Mesenchymal stem cell (in vitro differentiated cells and primary cell): Measurements from ENCODE around the gene TTLL9.

Experiments used
- DNase-seq: peaks from one replicate; pipeline ENCODE4 v3.0.0-alpha.2; 2013
- H2AFZ ChIP-seq: one replicate; pipeline ENCODE4 v1.6.1; 2013; ENCODE audit warnings: low read depth, mild to moderate bottlenecking, control low read depth, inconsistent platforms, low read length, moderate library complexity
- H2AK5ac ChIP-seq: 2 replicates; pipeline ENCODE4 v1.6.1; 2013; ENCODE audit warnings: low read length, moderate library complexity, mild to moderate bottlenecking, inconsistent platforms; ENCODE audit not compliant: severe bottlenecking
- H2BK120ac ChIP-seq: one replicate; pipeline ENCODE4 v1.6.1; 2013; ENCODE audit warnings: low read depth, mild to moderate bottlenecking, inconsistent platforms, low read length, moderate library complexity
- H2BK12ac ChIP-seq, 2 experiments: one replicate each; pipeline ENCODE4 v1.6.1; 2013; ENCODE audit warnings: inconsistent platforms in 2 of 2, low read length in 2 of 2, mild to moderate bottlenecking in 2 of 2, moderate library complexity in 2 of 2, control low read depth in 1 of 2
- H2BK15ac ChIP-seq: one replicate; pipeline ENCODE4 v1.6.1; 2013; ENCODE audit warnings: mild to moderate bottlenecking, low read depth, inconsistent platforms; ENCODE audit not compliant: poor library complexity, severe bottlenecking
- H2BK5ac ChIP-seq: 2 replicates; pipeline ENCODE4 v1.6.1; 2013; ENCODE audit warnings: low read depth, mild to moderate bottlenecking, low read length, control low read depth, inconsistent platforms; ENCODE audit not compliant: poor library complexity, severe bottlenecking
- H3K14ac ChIP-seq, 2 experiments: one replicate each; pipeline ENCODE4 v1.6.1; 2013; ENCODE audit warnings: inconsistent platforms in 2 of 2, low read length in 2 of 2, control low read depth in 1 of 2, mild to moderate bottlenecking in 1 of 2, moderate library complexity in 1 of 2
- H3K18ac ChIP-seq, 2 experiments: one replicate each; pipeline ENCODE4 v1.6.1; 2013; ENCODE audit warnings: inconsistent platforms in 2 of 2, low read length in 2 of 2, control low read depth in 1 of 2, low read depth in 1 of 2, mild to moderate bottlenecking in 1 of 2
- H3K23ac ChIP-seq, 2 experiments: one replicate each; pipeline ENCODE4 v1.6.1; 2013; ENCODE audit warnings: inconsistent platforms in 2 of 2, low read length in 2 of 2, mild to moderate bottlenecking in 2 of 2, moderate library complexity in 2 of 2, control low read depth in 1 of 2
- H3K27ac ChIP-seq: 2 replicates; pipeline ENCODE4 v1.5.1; 2013; ENCODE audit warnings: mild to moderate bottlenecking, moderate library complexity, low read length, control low read depth, inconsistent platforms; ENCODE audit not compliant: poor library complexity, severe bottlenecking
- H3K27me3 ChIP-seq, 2 experiments: 2 replicates each; pipeline versions ENCODE4 v1.6.1 to v1.7.0; 2013; ENCODE audit warnings: low read length in 2 of 2, mild to moderate bottlenecking in 2 of 2, moderate library complexity in 2 of 2, control low read depth in 1 of 2, inconsistent platforms in 1 of 2; ENCODE audit not compliant: control insufficient read depth in 1 of 2, insufficient read depth in 1 of 2
- H3K36me3 ChIP-seq, 2 experiments: 2 replicates each; pipeline versions ENCODE4 v1.6.1 to v1.7.0; 2013; ENCODE audit warnings: low read length in 2 of 2, control low read depth in 1 of 2, inconsistent platforms in 1 of 2, low read depth in 1 of 2, mild to moderate bottlenecking in 1 of 2; ENCODE audit not compliant: insufficient read depth in 2 of 2, control insufficient read depth in 1 of 2
- H3K4ac ChIP-seq, 2 experiments: one replicate each; pipeline ENCODE4 v1.6.1; 2013; ENCODE audit warnings: inconsistent platforms in 2 of 2, low read length in 2 of 2, mild to moderate bottlenecking in 2 of 2, moderate library complexity in 2 of 2, control low read depth in 1 of 2, low read depth in 1 of 2
- H3K4me1 ChIP-seq: 2 replicates; pipeline ENCODE4 v1.6.1; 2013; ENCODE audit warnings: low read depth, low read length, control low read depth; ENCODE audit not compliant: control insufficient read depth, insufficient read depth
- H3K4me2 ChIP-seq: 2 replicates; pipeline ENCODE4 v1.6.1; 2013; ENCODE audit warnings: low read length, mild to moderate bottlenecking, inconsistent platforms; ENCODE audit not compliant: poor library complexity, severe bottlenecking
- H3K4me3 ChIP-seq, 2 experiments: 2 replicates each; pipeline versions ENCODE4 v1.5.1 to v1.7.0; 2013; ENCODE audit warnings: low read length in 2 of 2, mild to moderate bottlenecking in 2 of 2, control low read depth in 1 of 2, low read depth in 1 of 2; ENCODE audit not compliant: insufficient read depth in 1 of 2
- H3K79me1 ChIP-seq: replicated peaks from 2 replicates; pipeline ENCODE4 v1.6.1; 2013; ENCODE audit warnings: mild to moderate bottlenecking, control low read depth, low read length, inconsistent platforms; ENCODE audit not compliant: poor library complexity, severe bottlenecking
- H3K9ac ChIP-seq: 2 replicates; pipeline ENCODE4 v1.7.0; 2013; ENCODE audit warnings: mild to moderate bottlenecking, low read length, moderate library complexity
- H3K9me3 ChIP-seq: 2 replicates; pipeline ENCODE4 v1.7.0; 2013; ENCODE audit warnings: mild to moderate bottlenecking, low read length; ENCODE audit not compliant: control insufficient read depth
- H4K8ac ChIP-seq: one replicate; pipeline ENCODE4 v1.6.1; 2013; ENCODE audit warnings: inconsistent platforms, mild to moderate bottlenecking, low read length, moderate library complexity
- H4K91ac ChIP-seq: one replicate; pipeline ENCODE4 v1.6.1; 2013; ENCODE audit warnings: mild to moderate bottlenecking, low read length, inconsistent platforms
- WGBS: methylation state at CpG from one replicate; pipeline ENCODE4 v1.1.7; 2013; ENCODE audit warnings: mixed read lengths; 5-methylcytosine and 5-hydroxymethylcytosine counted together

Gene TTLL9

GRCh38 chr20:31906001-31906400, 35.6 kb downstream of the TTLL9 start:
- no peak overlapping the region for H3K27ac ChIP-seq
- H3K18ac ChIP-seq, result no peak overlapping the region
- H3K27me3 ChIP-seq, result peaks cover 17 to 28% of the 10 kb centered on the region in 2 experiments
- H3K9me3 ChIP-seq, result no peaks in the 10 kb centered on the region
- no peak overlapping the region for H2BK5ac ChIP-seq
- WGBS, result 88% methylated on average over 5 of the region's 5 CpGs
- H3K4me3 ChIP-seq, result no peak overlapping the region
- H3K23ac ChIP-seq, result peak overlapping the region in 1 of 2 experiments; percentile 23
- H4K91ac ChIP-seq, result no peak overlapping the region
- no peaks in the 10 kb centered on the region for H3K36me3 ChIP-seq
- no peak overlapping the region for H3K4ac ChIP-seq
- no peaks in the 10 kb centered on the region for H3K4me1 ChIP-seq
- no peak overlapping the region for H2AK5ac ChIP-seq
- H3K14ac ChIP-seq, result no peak overlapping the region
- no peak overlapping the region for H2AFZ ChIP-seq
- no peak overlapping the region for H3K9ac ChIP-seq
- DNase-seq, result no peak
- no peak overlapping the region for H4K8ac ChIP-seq
- H3K79me1 ChIP-seq, result no peaks in the 10 kb centered on the region
- no peak overlapping the region for H2BK120ac ChIP-seq
- no peak overlapping the region for H2BK15ac ChIP-seq
- no peak overlapping the region for H3K4me2 ChIP-seq
- H2BK12ac ChIP-seq, result no peak overlapping the region

- H4K8ac ChIP-seq, result no peak overlapping the region
- H3K4ac ChIP-seq, result no peak overlapping the region
- no peak overlapping the region for H3K4me2 ChIP-seq
- H3K36me3 ChIP-seq, result no peaks in the 10 kb centered on the region
- no peaks in the 10 kb centered on the region for H3K79me1 ChIP-seq
- no peak overlapping the region for H3K4me3 ChIP-seq
- WGBS, result 89% methylated on average over 5 of the region's 5 CpGs
- no peaks in the 10 kb centered on the region for H3K4me1 ChIP-seq
- no peak overlapping the region for H2BK120ac ChIP-seq
- no peak overlapping the region for H3K23ac ChIP-seq
- no peaks in the 10 kb centered on the region for H3K9me3 ChIP-seq
- no peak for DNase-seq
- no peak overlapping the region for H3K14ac ChIP-seq
- no peak overlapping the region for H3K27ac ChIP-seq
- H2BK12ac ChIP-seq, result no peak overlapping the region
- H2BK5ac ChIP-seq, result no peak overlapping the region
- no peak overlapping the region for H2AFZ ChIP-seq
- H2BK15ac ChIP-seq, result no peak overlapping the region
- H3K9ac ChIP-seq, result no peak overlapping the region
- no peak overlapping the region for H4K91ac ChIP-seq
- no peak overlapping the region for H2AK5ac ChIP-seq
- H3K18ac ChIP-seq, result no peak overlapping the region
- peaks cover 17 to 30% of the 10 kb centered on the region in 2 experiments for H3K27me3 ChIP-seq
These were observed 36.6 kb downstream of the TTLL9 start for GRCh38 chr20:31907046-31907445.

- H3K4me2 ChIP-seq, result no peak overlapping the region
- H3K14ac ChIP-seq, result no peak overlapping the region
- WGBS, result 81% methylated on average over 5 of the region's 5 CpGs
- no peaks in the 10 kb centered on the region for H3K9me3 ChIP-seq
- H3K18ac ChIP-seq, result no peak overlapping the region
- H3K4me1 ChIP-seq, result no peaks in the 10 kb centered on the region
- no peaks in the 10 kb centered on the region for H3K36me3 ChIP-seq
- H2BK5ac ChIP-seq, result no peak overlapping the region
- no peak overlapping the region for H2BK15ac ChIP-seq
- H3K23ac ChIP-seq, result no peak overlapping the region
- H3K27ac ChIP-seq, result no peak overlapping the region
- no peak overlapping the region for H2BK12ac ChIP-seq
- H4K8ac ChIP-seq, result no peak overlapping the region
- no peak overlapping the region for H2AK5ac ChIP-seq
- no peak overlapping the region for H4K91ac ChIP-seq
- H3K27me3 ChIP-seq, result peaks cover 27 to 40% of the 10 kb centered on the region in 2 experiments
- no peak overlapping the region for H3K4ac ChIP-seq
- H3K79me1 ChIP-seq, result no peaks in the 10 kb centered on the region
- DNase-seq, result no peak
- H3K9ac ChIP-seq, result no peak overlapping the region
- no peak overlapping the region for H2AFZ ChIP-seq
- no peak overlapping the region for H2BK120ac ChIP-seq
- no peak overlapping the region for H3K4me3 ChIP-seq
These were observed 37.6 kb downstream of the TTLL9 start for GRCh38 chr20:31908016-31908415.

GRCh38 chr20:31908424-31908823, 38.0 kb downstream of the TTLL9 start:
- H3K36me3 ChIP-seq, result no peaks in the 10 kb centered on the region
- WGBS, result 82% methylated on average over 11 of the region's 11 CpGs
- no peak overlapping the region for H3K27ac ChIP-seq
- no peak overlapping the region for H3K4ac ChIP-seq
- H3K14ac ChIP-seq, result no peak overlapping the region
- no peak overlapping the region for H3K4me3 ChIP-seq
- no peak overlapping the region for H2BK12ac ChIP-seq
- no peak overlapping the region for H4K8ac ChIP-seq
- no peak overlapping the region for H2BK120ac ChIP-seq
- no peak overlapping the region for H4K91ac ChIP-seq
- H3K23ac ChIP-seq, result no peak overlapping the region
- H3K27me3 ChIP-seq, result peaks cover 31 to 44% of the 10 kb centered on the region in 2 experiments
- H3K4me1 ChIP-seq, result no peaks in the 10 kb centered on the region
- no peak overlapping the region for H2BK5ac ChIP-seq
- no peak overlapping the region for H2AFZ ChIP-seq
- H3K18ac ChIP-seq, result no peak overlapping the region
- H3K9me3 ChIP-seq, result no peaks in the 10 kb centered on the region
- no peak overlapping the region for H3K4me2 ChIP-seq
- H3K9ac ChIP-seq, result no peak overlapping the region
- DNase-seq, result no peak
- no peak overlapping the region for H2BK15ac ChIP-seq
- H3K79me1 ChIP-seq, result no peaks in the 10 kb centered on the region
- no peak overlapping the region for H2AK5ac ChIP-seq
